LHCN-M2 (cell line): ENCODE results near the gene GPR155. TPM values are rescaled to one million over a fixed set of nuclear protein-coding genes. Genes with fewer than 3 reads are reported as not detected.

Experiments used
- total RNA-seq: library from RNA; depleted of rRNA; stranded (reverse); fragments of >200 nt; gene quantifications from 2 replicates; pipeline ENCODE4 v1.2.3, GENCODE V29; 2014; rRNA removed

Gene GPR155
- total RNA-seq, 1 experiment from 2014 or later, result 2.9 TPM

Other genes starting within 250 kb of the GPR155 start
- 120 and 123 TPM in 2 replicates for gene OLA1, start 238.5 kb downstream of the GPR155 start, total RNA-seq
- gene SP9, start 152.1 kb downstream of the GPR155 start, total RNA-seq, result 0.06 TPM in 1 of 2 replicates, not detected in the other
- gene SCRN3, start 91.3 kb downstream of the GPR155 start, total RNA-seq, result 25.2 and 31.1 TPM in 2 replicates
- 11.9 and 19.4 TPM in 2 replicates for gene WIPF1, start 110.8 kb upstream of the GPR155 start, total RNA-seq